Thoracic aorta (tissue), 2 donors: ENCODE results near the gene JAK2. TPM values are rescaled to one million over a fixed set of nuclear protein-coding genes. Genes with fewer than 3 reads are reported as not detected.

ENCODE experiments used
- ATAC-seq: fragments of 150-250 bp; one replicate; pipeline ENCODE4 v1.8.0; 2017; ENCODE audit warnings: low read depth; ENCODE audit not compliant: insufficient number of reproducible peaks, low FRiP score
- DNase-seq: peaks from one replicate; pipeline ENCODE4 v3.0.0-alpha.2; 2020; ENCODE audit warnings: low spot score
- H3K27ac ChIP-seq, 2 donors: fragments of 200-600 bp; sonication (generic); 1 replicate in 1 of 2; 2 replicates in 1 of 2; pipeline ENCODE4 v1.5.1; 2016; ENCODE audit warnings: mild to moderate bottlenecking in 2 of 2, moderate library complexity in 2 of 2
- H3K27me3 ChIP-seq: fragments of 200-600 bp; sonication (generic); replicated peaks from 2 replicates; pipeline ENCODE4 v1.6.0; 2016; ENCODE audit warnings: mild to moderate bottlenecking; ENCODE audit not compliant: insufficient read depth
- H3K36me3 ChIP-seq: fragments of 200-600 bp; sonication (generic); one replicate; pipeline ENCODE4 v1.5.1; 2016
- H3K4me1 ChIP-seq, 2 donors: fragments of 200-600 bp; sonication (generic); 1 replicate in 1 of 2; 2 replicates in 1 of 2; pipeline versions ENCODE4 v1.5.1 to v1.6.0; 2016; ENCODE audit warnings: low read depth in 2 of 2, mild to moderate bottlenecking in 1 of 2; ENCODE audit not compliant: control insufficient read depth in 1 of 2
- H3K4me3 ChIP-seq: fragments of 200-600 bp; sonication (generic); 2 replicates; pipeline ENCODE4 v1.5.1; 2016; ENCODE audit warnings: mild to moderate bottlenecking
- H3K9me3 ChIP-seq: fragments of 200-600 bp; sonication (generic); 2 replicates; pipeline ENCODE4 v1.5.1; 2016
- total RNA-seq, 2 donors: library from RNA; depleted of rRNA; stranded (reverse); fragments of >200 nt; gene quantifications; one replicate each; pipeline versions ENCODE4 v1.1.0 to v1.2.3, GENCODE V29; 2016
- TF ChIP-seq, protein P1 (sequence below): fragments of 200-600 bp; sonication (generic); IDR thresholded peaks from one replicate; pipeline ENCODE4 v1.5.1; 2019; ENCODE audit warnings: antibody characterized with exemption

The JAK2 gene
- total RNA-seq, 2 donors from 2014 or later: 77.8 to 90.0 TPM

- no peaks in the 10 kb centered on the region for H3K9me3 ChIP-seq
- DNase-seq (no peak), ATAC-seq (no peak)
- no peaks in the 10 kb centered on the region for H3K4me1 ChIP-seq
- no peaks in the 10 kb centered on the region for H3K27me3 ChIP-seq
- H3K27ac ChIP-seq: no peak overlapping the region
- H3K36me3 ChIP-seq: peaks cover 6% of the 10 kb centered on the region
- TF ChIP-seq, protein P1, sequence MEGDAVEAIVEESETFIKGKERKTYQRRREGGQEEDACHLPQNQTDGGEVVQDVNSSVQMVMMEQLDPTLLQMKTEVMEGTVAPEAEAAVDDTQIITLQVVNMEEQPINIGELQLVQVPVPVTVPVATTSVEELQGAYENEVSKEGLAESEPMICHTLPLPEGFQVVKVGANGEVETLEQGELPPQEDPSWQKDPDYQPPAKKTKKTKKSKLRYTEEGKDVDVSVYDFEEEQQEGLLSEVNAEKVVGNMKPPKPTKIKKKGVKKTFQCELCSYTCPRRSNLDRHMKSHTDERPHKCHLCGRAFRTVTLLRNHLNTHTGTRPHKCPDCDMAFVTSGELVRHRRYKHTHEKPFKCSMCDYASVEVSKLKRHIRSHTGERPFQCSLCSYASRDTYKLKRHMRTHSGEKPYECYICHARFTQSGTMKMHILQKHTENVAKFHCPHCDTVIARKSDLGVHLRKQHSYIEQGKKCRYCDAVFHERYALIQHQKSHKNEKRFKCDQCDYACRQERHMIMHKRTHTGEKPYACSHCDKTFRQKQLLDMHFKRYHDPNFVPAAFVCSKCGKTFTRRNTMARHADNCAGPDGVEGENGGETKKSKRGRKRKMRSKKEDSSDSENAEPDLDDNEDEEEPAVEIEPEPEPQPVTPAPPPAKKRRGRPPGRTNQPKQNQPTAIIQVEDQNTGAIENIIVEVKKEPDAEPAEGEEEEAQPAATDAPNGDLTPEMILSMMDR: no peak
- H3K4me3 ChIP-seq: no peak overlapping the region
Measured at GRCh38 chr9:5062631-5063030, 77.6 kb downstream of the JAK2 start.

GRCh38 chr9:5072871-5073270, 87.8 kb downstream of the JAK2 start:
- H3K4me3 ChIP-seq: no peak overlapping the region
- DNase-seq (no peak), ATAC-seq (no peak)
- no peaks in the 10 kb centered on the region for H3K4me1 ChIP-seq
- no peak overlapping the region for H3K27ac ChIP-seq
- no peaks in the 10 kb centered on the region for H3K9me3 ChIP-seq
- H3K27me3 ChIP-seq: no peaks in the 10 kb centered on the region
- TF ChIP-seq, protein P1: no peak
- H3K36me3 ChIP-seq: peaks cover 32% of the 10 kb centered on the region

- DNase-seq: no peak
- H3K27me3 ChIP-seq: no peaks in the 10 kb centered on the region
- no peak for ATAC-seq
- no peaks in the 10 kb centered on the region for H3K9me3 ChIP-seq
- TF ChIP-seq, protein P1: no peak
- peaks cover 30% of the 10 kb centered on the region for H3K36me3 ChIP-seq
- H3K27ac ChIP-seq: no peak overlapping the region
- no peak overlapping the region for H3K4me3 ChIP-seq
- no peaks in the 10 kb centered on the region for H3K4me1 ChIP-seq
Measured at GRCh38 chr9:5073701-5074100, 88.6 kb downstream of the JAK2 start.

GRCh38 chr9:5085993-5086392, 100.9 kb downstream of the JAK2 start:
- no peaks in the 10 kb centered on the region for H3K27me3 ChIP-seq
- ATAC-seq: no peak

DNA sequence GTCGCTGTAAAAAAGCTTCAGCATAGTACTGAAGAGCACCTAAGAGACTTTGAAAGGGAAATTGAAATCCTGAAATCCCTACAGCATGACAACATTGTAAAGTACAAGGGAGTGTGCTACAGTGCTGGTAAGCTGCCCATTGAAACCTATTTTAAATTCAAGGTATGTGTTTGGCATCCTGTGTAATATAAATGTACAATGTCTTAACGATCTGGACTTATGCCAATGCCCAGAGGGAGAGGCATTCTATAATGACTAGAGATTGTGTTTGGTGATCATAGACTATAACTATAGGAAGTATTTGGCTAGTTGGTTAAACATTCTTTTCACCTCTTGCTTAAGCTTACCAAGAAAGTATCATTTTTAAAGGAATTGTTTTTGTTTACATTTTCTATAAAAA, 104.7 kb downstream of the JAK2 start:
- no peaks in the 10 kb centered on the region for H3K27me3 ChIP-seq
- no peak for DNase-seq
- H3K4me1 ChIP-seq: no peaks in the 10 kb centered on the region
- no peak for ATAC-seq
- H3K36me3 ChIP-seq: peaks cover 36% of the 10 kb centered on the region
- H3K27ac ChIP-seq: no peak overlapping the region
- TF ChIP-seq, protein P1: no peak
- H3K4me3 ChIP-seq: no peak overlapping the region
- H3K9me3 ChIP-seq: no peaks in the 10 kb centered on the region

More at GRCh38 chr9:5085993-5086392, 100.9 kb downstream of the JAK2 start:
- Histone ChIP-seq H3K27ac (no peak overlapping the region), H3K9me3 (no peaks in the 10 kb centered on the region), H3K4me1 (no peaks in the 10 kb centered on the region), H3K36me3 (peaks cover 55% of the 10 kb centered on the region), H3K4me3 (no peak overlapping the region)
- no peak for DNase-seq
- TF ChIP-seq, protein P1: no peak
